WTC11 (cell line): ENCODE results near the gene CD59. TPM values are rescaled to one million over a fixed set of nuclear protein-coding genes. Genes with fewer than 3 reads are reported as not detected.

Experiments
- ATAC-seq: fragments of 200-7000 bp; cut with Tn5 transposase; 2 replicates; pipeline ENCODE4 v1.10.0; 2021; ENCODE audit warnings: mild to moderate bottlenecking, moderate library complexity
- CTCF ChIA-PET: fragments of 300-600 bp; sonication (Branson Sonifier 250); formaldehyde crosslinking; loops from one replicate; lab custom pipeline; 2021; ENCODE audit warnings: antibody characterized with exemption; lab: Charles Lee
- POLR2A ChIA-PET: fragments of 350-600 bp; sonication (Branson Sonifier 250); formaldehyde crosslinking; loops from one replicate; lab custom pipeline; 2021; ENCODE audit warnings: antibody characterized with exemption; lab: Charles Lee
- DNase-seq: peaks from one replicate; pipeline ENCODE4 v3.0.0; 2021; ENCODE audit warnings: low spot score
- H3K27ac Mint-ChIP-seq: 2 replicates; pipeline ENCODE4 v1.8.0; 2021; ENCODE audit warnings: mixed read lengths
- H3K27me3 Mint-ChIP-seq: 2 replicates; pipeline ENCODE4 v1.8.0; 2021; ENCODE audit warnings: low read depth, mild to moderate bottlenecking, moderate library complexity, mixed read lengths
- H3K36me3 Mint-ChIP-seq: 2 replicates; pipeline ENCODE4 v1.8.0; 2021; ENCODE audit warnings: mixed read lengths
- H3K4me1 Mint-ChIP-seq: 2 replicates; pipeline ENCODE4 v1.8.0; 2022; ENCODE audit warnings: mixed read lengths
- H3K4me3 Mint-ChIP-seq: 2 replicates; pipeline ENCODE4 v1.8.0; 2021; ENCODE audit warnings: mild to moderate bottlenecking, moderate library complexity, mixed read lengths
- H3K9me3 Mint-ChIP-seq: 2 replicates; pipeline ENCODE4 v1.8.0; 2021; ENCODE audit warnings: mixed read lengths
- ATF1 ChIP-seq: sonication (generic); formaldehyde crosslinking; IDR thresholded peaks from 2 replicates; pipeline ENCODE4 v1.8.1; 2023; ENCODE audit warnings: mild to moderate bottlenecking, moderate library complexity, missing genetic modification reagents
- HMGA2 ChIP-seq: fragments of 250-450 bp; sonication (Bioruptor Pico); IDR thresholded peaks from 2 replicates; pipeline ENCODE4 v1.4.0; 2021; ENCODE audit warnings: mild to moderate bottlenecking, moderate library complexity
- KAT7 ChIP-seq: sonication (generic); formaldehyde crosslinking; IDR thresholded peaks from 2 replicates; pipeline ENCODE4 v1.8.1; 2023; ENCODE audit warnings: missing genetic modification reagents, mild to moderate bottlenecking, borderline replicate concordance
- MYBL2 ChIP-seq: sonication (generic); formaldehyde crosslinking; IDR thresholded peaks from 2 replicates; pipeline ENCODE4 v1.8.1; 2023; ENCODE audit warnings: mild to moderate bottlenecking, moderate library complexity, missing genetic modification reagents
- NR3C1 ChIP-seq: sonication (generic); formaldehyde crosslinking; conservative IDR thresholded peaks from 2 replicates; pipeline ENCODE4 v1.8.1; 2023; ENCODE audit warnings: low read depth, mild to moderate bottlenecking, missing genetic modification reagents
- TEAD1 ChIP-seq: sonication (generic); formaldehyde crosslinking; IDR thresholded peaks from 2 replicates; pipeline ENCODE4 v1.8.0; 2022; ENCODE audit warnings: mild to moderate bottlenecking, missing genetic modification reagents
- TP53 ChIP-seq: sonication (generic); formaldehyde crosslinking; IDR thresholded peaks from 2 replicates; pipeline ENCODE4 v1.8.1; 2023; ENCODE audit warnings: mild to moderate bottlenecking, missing genetic modification reagents
- ZNF138 ChIP-seq: sonication (generic); formaldehyde crosslinking; conservative IDR thresholded peaks from 2 replicates; pipeline ENCODE4 v1.8.1; 2022; ENCODE audit warnings: mild to moderate bottlenecking, moderate library complexity, missing genetic modification reagents
- ZNF396 ChIP-seq: fragments of 250-450 bp; sonication (Bioruptor Pico); IDR thresholded peaks from 2 replicates; pipeline ENCODE4 v1.8.0; 2021; ENCODE audit warnings: mild to moderate bottlenecking, moderate library complexity, borderline replicate concordance
- total RNA-seq: library from RNA; stranded (reverse); gene quantifications from 3 replicates; pipeline ENCODE4 v1.2.3, GENCODE V29; 2021
- TF ChIP-seq, protein P1 (sequence below): fragments of 250-450 bp; sonication (Bioruptor Pico); IDR thresholded peaks from 2 replicates; pipeline ENCODE4 v2.1.2; 2022; ENCODE audit warnings: mild to moderate bottlenecking, moderate library complexity
- TF ChIP-seq, protein P2 (sequence below): fragments of 250-450 bp; sonication (Bioruptor Pico); IDR thresholded peaks from 2 replicates; pipeline ENCODE4 v1.9.0; 2021; ENCODE audit warnings: mild to moderate bottlenecking, borderline replicate concordance
- TF ChIP-seq, protein P3 (sequence below): sonication (generic); formaldehyde crosslinking; IDR thresholded peaks from 2 replicates; pipeline ENCODE4 v1.8.1; 2023; ENCODE audit warnings: mild to moderate bottlenecking, missing genetic modification reagents
- TF ChIP-seq, protein P4 (sequence below): sonication (generic); formaldehyde crosslinking; IDR thresholded peaks from 2 replicates; pipeline ENCODE4 v1.8.0; 2022; ENCODE audit warnings: missing genetic modification reagents
- TF ChIP-seq, protein P5 (sequence below): sonication (generic); formaldehyde crosslinking; conservative IDR thresholded peaks from 2 replicates; pipeline ENCODE4 v1.8.1; 2022; ENCODE audit warnings: mild to moderate bottlenecking, missing genetic modification reagents
- TF ChIP-seq, protein P6 (sequence below): sonication (generic); formaldehyde crosslinking; IDR thresholded peaks from 2 replicates; pipeline ENCODE4 v1.8.1; 2022; ENCODE audit warnings: low read depth, mild to moderate bottlenecking, moderate library complexity, missing genetic modification reagents, borderline replicate concordance
- TF ChIP-seq, protein P7 (sequence below): fragments of 250-450 bp; sonication (Bioruptor Pico); IDR thresholded peaks from 2 replicates; pipeline ENCODE4 v1.9.0; 2021; ENCODE audit warnings: moderate library complexity, mild to moderate bottlenecking, inconsistent platforms, borderline replicate concordance
- TF ChIP-seq, protein P8 (sequence below): sonication (generic); formaldehyde crosslinking; IDR thresholded peaks from 2 replicates; pipeline ENCODE4 v1.8.1; 2023; ENCODE audit warnings: mild to moderate bottlenecking, missing genetic modification reagents, moderate library complexity

CD59 gene
- total RNA-seq, 1 experiment from 2014 or later = 65.8 TPM

DNA sequence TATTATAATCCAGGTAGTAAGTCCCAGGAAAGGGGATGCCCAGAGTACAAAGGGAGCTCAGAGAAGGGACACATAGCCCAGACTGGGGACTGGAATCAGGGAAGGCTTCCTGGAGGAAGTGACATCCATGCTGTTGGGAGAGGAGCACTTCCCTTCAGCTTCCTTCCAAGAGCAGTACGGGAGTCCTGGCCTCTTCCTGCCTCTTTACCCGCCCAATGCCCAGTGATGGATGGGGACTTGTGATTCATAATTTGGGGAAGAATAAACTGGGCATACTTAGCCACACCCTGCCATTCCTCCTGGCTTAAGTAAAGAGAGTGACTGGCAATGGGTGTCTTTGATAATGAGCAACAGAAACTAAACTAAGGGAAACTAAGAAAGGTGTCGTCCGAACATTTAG, 47.1 kb downstream of the CD59 start:
- TF ChIP-seq ZNF396 (no peak), KAT7 (CRISPR knock-in tag) (no peak), HMGA2 (CRISPR knock-in tag) (no peak), TP53 (CRISPR knock-in tag) (no peak), ATF1 (CRISPR knock-in tag) (no peak), ZNF138 (CRISPR knock-in tag) (no peak), TEAD1 (no peak), MYBL2 (no peak), NR3C1 (CRISPR knock-in tag) (no peak)
- TF ChIP-seq, protein P1, sequence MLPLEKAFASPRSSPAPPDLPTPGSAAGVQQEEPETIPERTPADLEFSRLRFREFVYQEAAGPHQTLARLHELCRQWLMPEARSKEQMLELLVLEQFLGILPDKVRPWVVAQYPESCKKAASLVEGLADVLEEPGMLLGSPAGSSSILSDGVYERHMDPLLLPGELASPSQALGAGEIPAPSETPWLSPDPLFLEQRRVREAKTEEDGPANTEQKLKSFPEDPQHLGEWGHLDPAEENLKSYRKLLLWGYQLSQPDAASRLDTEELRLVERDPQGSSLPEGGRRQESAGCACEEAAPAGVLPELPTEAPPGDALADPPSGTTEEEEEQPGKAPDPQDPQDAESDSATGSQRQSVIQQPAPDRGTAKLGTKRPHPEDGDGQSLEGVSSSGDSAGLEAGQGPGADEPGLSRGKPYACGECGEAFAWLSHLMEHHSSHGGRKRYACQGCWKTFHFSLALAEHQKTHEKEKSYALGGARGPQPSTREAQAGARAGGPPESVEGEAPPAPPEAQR (CRISPR knock-in tag) = no peak
- TF ChIP-seq, protein P2, sequence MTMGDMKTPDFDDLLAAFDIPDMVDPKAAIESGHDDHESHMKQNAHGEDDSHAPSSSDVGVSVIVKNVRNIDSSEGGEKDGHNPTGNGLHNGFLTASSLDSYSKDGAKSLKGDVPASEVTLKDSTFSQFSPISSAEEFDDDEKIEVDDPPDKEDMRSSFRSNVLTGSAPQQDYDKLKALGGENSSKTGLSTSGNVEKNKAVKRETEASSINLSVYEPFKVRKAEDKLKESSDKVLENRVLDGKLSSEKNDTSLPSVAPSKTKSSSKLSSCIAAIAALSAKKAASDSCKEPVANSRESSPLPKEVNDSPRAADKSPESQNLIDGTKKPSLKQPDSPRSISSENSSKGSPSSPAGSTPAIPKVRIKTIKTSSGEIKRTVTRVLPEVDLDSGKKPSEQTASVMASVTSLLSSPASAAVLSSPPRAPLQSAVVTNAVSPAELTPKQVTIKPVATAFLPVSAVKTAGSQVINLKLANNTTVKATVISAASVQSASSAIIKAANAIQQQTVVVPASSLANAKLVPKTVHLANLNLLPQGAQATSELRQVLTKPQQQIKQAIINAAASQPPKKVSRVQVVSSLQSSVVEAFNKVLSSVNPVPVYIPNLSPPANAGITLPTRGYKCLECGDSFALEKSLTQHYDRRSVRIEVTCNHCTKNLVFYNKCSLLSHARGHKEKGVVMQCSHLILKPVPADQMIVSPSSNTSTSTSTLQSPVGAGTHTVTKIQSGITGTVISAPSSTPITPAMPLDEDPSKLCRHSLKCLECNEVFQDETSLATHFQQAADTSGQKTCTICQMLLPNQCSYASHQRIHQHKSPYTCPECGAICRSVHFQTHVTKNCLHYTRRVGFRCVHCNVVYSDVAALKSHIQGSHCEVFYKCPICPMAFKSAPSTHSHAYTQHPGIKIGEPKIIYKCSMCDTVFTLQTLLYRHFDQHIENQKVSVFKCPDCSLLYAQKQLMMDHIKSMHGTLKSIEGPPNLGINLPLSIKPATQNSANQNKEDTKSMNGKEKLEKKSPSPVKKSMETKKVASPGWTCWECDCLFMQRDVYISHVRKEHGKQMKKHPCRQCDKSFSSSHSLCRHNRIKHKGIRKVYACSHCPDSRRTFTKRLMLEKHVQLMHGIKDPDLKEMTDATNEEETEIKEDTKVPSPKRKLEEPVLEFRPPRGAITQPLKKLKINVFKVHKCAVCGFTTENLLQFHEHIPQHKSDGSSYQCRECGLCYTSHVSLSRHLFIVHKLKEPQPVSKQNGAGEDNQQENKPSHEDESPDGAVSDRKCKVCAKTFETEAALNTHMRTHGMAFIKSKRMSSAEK (CRISPR knock-in tag) = no peak
- TF ChIP-seq, protein P3, sequence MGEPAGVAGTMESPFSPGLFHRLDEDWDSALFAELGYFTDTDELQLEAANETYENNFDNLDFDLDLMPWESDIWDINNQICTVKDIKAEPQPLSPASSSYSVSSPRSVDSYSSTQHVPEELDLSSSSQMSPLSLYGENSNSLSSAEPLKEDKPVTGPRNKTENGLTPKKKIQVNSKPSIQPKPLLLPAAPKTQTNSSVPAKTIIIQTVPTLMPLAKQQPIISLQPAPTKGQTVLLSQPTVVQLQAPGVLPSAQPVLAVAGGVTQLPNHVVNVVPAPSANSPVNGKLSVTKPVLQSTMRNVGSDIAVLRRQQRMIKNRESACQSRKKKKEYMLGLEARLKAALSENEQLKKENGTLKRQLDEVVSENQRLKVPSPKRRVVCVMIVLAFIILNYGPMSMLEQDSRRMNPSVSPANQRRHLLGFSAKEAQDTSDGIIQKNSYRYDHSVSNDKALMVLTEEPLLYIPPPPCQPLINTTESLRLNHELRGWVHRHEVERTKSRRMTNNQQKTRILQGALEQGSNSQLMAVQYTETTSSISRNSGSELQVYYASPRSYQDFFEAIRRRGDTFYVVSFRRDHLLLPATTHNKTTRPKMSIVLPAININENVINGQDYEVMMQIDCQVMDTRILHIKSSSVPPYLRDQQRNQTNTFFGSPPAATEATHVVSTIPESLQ = no peak
- TF ChIP-seq, protein P4, sequence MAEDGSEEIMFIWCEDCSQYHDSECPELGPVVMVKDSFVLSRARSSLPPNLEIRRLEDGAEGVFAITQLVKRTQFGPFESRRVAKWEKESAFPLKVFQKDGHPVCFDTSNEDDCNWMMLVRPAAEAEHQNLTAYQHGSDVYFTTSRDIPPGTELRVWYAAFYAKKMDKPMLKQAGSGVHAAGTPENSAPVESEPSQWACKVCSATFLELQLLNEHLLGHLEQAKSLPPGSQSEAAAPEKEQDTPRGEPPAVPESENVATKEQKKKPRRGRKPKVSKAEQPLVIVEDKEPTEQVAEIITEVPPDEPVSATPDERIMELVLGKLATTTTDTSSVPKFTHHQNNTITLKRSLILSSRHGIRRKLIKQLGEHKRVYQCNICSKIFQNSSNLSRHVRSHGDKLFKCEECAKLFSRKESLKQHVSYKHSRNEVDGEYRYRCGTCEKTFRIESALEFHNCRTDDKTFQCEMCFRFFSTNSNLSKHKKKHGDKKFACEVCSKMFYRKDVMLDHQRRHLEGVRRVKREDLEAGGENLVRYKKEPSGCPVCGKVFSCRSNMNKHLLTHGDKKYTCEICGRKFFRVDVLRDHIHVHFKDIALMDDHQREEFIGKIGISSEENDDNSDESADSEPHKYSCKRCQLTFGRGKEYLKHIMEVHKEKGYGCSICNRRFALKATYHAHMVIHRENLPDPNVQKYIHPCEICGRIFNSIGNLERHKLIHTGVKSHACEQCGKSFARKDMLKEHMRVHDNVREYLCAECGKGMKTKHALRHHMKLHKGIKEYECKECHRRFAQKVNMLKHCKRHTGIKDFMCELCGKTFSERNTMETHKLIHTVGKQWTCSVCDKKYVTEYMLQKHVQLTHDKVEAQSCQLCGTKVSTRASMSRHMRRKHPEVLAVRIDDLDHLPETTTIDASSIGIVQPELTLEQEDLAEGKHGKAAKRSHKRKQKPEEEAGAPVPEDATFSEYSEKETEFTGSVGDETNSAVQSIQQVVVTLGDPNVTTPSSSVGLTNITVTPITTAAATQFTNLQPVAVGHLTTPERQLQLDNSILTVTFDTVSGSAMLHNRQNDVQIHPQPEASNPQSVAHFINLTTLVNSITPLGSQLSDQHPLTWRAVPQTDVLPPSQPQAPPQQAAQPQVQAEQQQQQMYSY (CRISPR knock-in tag) = no peak
- TF ChIP-seq, protein P5, sequence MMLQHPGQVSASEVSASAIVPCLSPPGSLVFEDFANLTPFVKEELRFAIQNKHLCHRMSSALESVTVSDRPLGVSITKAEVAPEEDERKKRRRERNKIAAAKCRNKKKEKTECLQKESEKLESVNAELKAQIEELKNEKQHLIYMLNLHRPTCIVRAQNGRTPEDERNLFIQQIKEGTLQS = no peak
- TF ChIP-seq, protein P6, sequence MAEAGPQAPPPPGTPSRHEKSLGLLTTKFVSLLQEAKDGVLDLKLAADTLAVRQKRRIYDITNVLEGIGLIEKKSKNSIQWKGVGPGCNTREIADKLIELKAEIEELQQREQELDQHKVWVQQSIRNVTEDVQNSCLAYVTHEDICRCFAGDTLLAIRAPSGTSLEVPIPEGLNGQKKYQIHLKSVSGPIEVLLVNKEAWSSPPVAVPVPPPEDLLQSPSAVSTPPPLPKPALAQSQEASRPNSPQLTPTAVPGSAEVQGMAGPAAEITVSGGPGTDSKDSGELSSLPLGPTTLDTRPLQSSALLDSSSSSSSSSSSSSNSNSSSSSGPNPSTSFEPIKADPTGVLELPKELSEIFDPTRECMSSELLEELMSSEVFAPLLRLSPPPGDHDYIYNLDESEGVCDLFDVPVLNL (CRISPR knock-in tag) = no peak
- TF ChIP-seq, protein P7, sequence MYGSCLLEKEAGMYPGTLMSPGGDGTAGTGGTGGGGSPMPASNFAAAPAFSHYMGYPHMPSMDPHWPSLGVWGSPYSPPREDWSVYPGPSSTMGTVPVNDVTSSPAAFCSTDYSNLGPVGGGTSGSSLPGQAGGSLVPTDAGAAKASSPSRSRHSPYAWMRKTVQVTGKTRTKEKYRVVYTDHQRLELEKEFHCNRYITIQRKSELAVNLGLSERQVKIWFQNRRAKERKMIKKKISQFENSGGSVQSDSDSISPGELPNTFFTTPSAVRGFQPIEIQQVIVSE (CRISPR knock-in tag) = no peak
- TF ChIP-seq, protein P8, sequence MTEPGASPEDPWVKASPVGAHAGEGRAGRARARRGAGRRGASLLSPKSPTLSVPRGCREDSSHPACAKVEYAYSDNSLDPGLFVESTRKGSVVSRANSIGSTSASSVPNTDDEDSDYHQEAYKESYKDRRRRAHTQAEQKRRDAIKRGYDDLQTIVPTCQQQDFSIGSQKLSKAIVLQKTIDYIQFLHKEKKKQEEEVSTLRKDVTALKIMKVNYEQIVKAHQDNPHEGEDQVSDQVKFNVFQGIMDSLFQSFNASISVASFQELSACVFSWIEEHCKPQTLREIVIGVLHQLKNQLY (CRISPR knock-in tag) = no peak
- DNase-seq = no peak
- Mint-ChIP-seq H3K27me3 (no peaks in the 10 kb centered on the region), H3K27ac (no peak overlapping the region), H3K9me3 (no peaks in the 10 kb centered on the region), H3K4me1 (peaks cover 46% of the 10 kb centered on the region), H3K4me3 (no peak overlapping the region), H3K36me3 (no peaks in the 10 kb centered on the region)
- no peak for ATAC-seq
- POLR2A ChIA-PET = interaction anchor here (0.7 kb wide), 1 partner anchor 225 kb away, joined by 3 read pairs; no protein-coding TSS in a partner anchor
- CTCF ChIA-PET = interaction anchor here (1.1 to 1.9 kb wide), 2 partner anchors 314 to 327 kb away, joined by 3 to 5 read pairs; no protein-coding TSS in a partner anchor
